Globus pallidus (tissue), 1 donor: ENCODE data around the gene DIDO1.
A peak's percentile ranks its signal among the peaks of the same experiment; 100 is the strongest.
"Not testable (repeated sequence)": the region's sequence is repeated elsewhere in the genome, so short reads cannot be mapped to it uniquely, and the experiment has no call there.

Source experiments
- DNase-seq: peaks from one replicate; pipeline ENCODE4 v3.0.0-alpha.2; 2015; ENCODE audit warnings: low spot score

DIDO1 gene

DNA sequence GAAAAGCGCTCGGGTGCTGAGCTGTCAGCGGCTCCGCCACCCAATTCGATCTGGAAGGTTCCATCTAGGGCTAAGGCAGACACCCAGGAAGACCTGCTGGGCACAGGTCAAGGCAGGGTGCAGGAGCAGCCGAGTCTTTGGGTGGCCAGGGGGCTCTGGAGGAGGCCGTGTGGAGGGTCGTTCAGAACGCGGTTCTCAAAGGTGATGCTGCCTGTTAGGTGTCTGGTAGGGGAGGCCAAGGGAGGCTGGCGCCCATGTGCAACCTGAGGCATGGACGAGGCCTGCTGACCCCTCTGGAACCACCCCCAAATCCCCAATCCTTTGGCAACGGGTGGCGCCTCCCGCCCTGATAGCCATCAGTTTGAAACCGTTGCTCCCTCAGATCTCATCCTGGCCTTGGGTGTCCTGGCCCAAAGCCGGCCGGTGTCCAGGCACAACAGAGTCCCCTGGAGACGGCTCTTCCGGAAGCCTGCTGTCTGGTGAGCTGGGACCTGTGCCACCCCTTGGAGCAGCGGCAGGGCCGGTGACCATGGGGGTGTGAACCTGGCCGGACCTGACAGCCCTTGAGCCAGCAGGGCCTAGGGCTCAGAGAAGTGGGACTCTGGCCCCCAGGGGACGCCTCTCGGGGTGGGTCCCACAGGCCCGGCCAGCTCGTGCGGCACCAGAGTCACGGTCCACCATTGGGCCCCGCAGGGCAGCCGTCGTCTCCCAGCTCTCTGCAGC is 36.7 kb upstream of the DIDO1 start:
- no peak for DNase-seq

DNA sequence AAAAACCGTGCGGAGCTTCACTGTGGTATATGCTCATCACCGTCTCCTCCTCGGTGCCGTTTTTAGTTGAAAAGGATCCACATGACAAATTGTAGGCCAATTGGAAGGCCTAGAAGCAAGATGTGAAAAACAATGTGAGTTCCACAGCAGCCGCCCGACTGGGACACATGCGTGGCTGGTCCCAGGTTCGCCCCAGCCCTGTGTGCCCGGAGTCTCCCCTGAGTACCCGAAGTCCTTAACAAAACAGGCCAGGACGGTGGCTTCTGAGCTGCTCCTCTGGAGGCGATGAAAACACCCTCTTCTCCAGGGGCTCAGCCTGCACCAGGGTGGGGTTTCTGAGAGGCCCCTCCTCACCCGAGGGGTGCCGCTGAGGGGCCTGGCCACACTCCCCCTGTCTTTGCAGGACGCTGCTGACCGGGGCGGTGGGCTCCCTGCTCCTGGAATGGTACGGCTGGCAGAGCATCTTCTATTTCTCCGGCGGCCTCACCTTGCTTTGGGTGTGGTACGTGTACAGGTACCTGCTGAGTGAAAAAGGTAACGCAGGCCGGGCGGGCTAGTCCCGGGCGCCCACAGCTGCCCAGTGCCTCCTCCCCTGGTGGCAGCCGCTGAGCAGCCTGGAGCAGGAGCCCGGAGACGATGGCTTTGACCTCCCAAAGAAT is 36.0 kb upstream of the DIDO1 start:
- DNase-seq: no peak

DNA sequence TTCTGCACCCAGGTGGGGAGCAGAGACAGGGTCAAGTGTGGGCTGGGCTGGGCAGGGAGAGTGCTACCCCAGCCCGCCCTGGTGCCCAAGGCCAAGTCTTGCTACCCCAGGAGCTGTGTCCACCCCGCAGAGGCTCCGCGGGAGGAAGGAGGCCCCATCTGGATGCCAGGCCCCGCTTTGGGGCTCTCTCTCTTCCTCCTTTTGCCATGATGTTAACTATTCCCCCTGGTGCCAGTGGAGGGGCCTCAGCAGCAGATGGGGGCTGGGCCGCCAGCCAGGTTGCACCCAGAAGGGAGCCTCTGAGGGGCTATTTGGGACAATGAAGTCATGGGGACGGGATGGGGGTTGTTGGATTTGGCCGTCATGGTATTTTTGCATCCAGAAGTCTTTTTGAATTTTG is 35.5 kb upstream of the DIDO1 start:
- no peak for DNase-seq

DNA sequence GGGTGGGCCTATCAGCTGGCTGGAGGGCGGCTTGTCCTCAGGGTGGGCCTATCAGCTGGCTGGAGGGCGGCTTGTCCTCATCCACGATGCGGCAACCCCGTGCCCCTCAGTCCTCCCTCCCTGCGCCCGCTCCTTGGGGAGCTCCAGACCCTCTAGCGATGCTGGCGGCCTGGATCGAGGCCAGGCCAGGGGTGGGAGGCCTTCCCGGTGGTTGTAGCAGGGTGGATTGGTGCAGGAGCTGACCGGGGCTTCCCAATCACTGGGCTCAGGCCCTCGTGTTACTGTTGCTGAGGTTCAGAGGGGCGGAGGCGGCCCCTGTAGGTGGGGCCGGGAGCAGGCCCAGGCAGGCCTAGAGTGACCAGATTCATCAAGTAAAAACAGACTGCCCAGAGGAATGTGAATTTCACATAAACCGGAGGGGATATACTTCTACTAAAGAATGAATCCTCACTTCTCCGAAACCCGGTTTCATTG is 35.0 kb upstream of the DIDO1 start:
- DNase-seq: no peak

DNA sequence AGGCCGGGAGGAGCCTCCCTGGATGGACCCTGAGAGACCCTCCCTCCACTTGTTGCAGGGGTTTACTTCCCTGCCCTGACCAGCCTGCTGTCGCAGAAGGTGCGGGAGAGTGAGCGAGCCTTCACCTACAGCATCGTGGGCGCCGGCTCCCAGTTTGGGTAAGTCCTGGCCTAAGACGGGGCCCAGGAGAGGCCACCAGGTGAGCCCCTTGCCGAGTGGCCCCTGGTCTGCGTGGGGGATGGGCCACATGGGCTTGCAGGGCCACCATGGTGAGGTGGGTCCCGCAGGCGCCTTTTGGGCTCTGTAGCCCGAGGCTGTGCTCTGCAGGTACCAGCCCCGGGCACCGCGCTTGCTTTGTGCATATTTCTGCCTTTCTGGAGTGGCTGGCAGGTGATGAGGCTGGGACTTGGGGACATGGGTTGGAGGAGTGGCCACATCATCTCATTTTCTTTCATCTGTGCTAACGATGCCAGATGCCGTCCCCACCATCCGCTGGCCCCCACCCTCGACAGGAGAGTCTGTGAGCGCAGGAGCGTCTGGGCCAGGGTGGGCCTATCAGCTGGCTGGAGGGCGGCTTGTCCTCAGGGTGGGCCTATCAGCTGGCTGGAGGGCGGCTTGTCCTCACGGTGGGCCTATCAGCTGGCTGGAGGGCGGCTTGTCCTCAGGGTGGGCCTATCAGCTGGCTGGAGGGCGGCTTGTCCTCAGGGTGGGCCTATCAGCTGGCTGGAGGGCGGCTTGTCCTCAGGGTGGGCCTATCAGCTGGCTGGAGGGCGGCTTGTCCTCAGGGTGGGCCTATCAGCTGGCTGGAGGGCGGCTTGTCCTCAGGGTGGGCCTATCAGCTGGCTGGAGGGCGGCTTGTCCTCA is 34.4 kb upstream of the DIDO1 start:
- not testable (repeated sequence) for DNase-seq

DNA sequence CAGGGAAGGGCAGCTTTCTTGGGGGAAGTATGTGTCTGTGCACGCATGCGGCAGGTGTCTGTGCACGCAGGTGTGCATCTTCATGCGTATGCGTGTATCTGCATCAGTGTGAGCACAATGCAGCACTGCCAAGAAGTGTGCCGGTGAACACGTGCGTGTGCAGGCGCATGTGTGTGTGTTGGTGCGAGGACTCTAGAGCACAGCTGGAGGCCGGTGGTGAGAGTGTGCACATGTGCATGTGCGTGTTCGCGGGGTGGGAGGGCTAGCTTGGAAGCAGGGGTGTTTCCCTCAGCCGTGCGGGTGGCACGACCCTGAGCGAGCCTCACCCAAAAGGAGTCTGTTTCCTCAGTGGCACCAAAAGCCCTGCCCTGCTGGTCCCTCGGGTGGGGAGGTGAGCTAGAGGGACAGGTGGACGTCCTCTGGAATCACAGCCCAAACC is 33.7 kb upstream of the DIDO1 start:
- DNase-seq: no peak

DNA sequence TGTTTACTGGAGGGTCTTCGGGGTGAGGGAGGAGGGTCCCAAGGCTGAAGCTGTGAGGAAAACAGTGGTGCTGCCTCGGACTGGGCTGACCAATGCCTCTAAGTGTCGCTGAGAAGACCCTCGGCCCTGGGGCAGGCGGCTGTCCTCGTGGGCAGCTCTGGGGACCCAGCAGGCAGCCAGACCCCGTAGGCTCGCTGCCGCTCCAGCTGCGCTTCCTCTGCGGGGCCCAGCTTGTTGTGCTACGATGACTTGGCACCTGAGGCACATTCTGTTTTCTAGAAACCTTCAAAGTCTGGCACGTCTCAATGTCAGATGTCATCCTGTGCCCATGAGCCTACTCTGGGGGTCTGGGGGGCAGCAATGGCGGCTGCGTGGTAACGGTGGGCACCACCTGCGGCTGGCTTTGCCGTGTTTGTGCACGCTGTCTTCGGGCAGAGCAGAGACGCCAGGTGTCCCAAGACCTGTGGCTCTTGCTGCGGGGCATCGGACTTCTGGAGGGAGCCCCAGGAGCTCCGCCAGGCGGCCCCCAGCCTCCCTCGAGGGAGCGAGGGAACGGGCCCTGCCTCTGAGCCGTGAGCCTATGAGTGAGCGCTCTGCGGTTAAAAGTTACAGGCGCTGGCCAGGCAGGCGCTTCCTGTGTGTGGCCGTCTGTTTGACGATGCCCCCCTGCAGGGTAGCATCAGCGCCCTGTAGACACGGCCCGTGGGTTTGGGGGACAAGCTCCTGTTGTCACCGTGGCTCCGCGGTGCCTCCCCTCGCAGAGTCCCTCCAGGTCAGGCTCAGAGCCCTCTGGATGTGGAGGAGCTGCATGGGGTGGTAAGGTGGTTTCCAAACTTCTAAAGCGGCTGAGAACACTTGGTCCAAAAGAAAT is 33.0 kb upstream of the DIDO1 start:
- no peak for DNase-seq

DNA sequence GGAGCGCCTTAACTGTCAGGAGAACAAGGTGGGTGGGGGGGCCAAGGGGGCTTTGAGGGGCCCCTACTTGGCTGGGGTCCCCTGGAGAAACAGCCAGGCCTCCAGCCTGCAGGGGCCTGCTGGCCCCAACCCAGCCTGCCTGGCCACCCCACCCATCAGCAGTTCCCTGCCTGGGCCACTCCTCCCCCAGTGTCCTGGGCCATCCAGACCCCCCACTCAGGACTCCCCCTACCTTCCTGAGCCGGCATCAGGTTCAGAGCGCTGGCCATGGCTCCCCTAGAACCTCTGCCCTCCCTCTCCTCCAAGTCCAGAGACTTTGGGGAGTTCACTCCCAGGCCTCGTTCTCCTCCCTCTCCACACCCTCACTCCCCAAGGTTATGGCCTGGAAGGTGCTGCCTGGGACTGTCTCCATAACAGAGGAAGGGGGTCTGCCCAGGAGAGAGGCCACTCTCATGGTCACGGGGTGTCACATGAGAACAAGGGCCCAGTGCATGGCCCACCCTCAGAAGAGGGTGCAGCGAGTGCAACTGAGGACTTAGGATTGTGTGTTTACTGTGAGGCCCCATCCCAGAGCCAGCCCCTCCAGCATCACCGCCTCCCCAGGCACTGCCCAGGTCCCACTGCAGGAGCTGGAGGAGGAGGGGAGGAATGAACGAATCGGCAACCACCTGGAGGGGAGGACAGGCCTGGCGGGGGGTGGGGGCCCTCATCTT is 32.2 kb upstream of the DIDO1 start:
- DNase-seq: no peak

DNA sequence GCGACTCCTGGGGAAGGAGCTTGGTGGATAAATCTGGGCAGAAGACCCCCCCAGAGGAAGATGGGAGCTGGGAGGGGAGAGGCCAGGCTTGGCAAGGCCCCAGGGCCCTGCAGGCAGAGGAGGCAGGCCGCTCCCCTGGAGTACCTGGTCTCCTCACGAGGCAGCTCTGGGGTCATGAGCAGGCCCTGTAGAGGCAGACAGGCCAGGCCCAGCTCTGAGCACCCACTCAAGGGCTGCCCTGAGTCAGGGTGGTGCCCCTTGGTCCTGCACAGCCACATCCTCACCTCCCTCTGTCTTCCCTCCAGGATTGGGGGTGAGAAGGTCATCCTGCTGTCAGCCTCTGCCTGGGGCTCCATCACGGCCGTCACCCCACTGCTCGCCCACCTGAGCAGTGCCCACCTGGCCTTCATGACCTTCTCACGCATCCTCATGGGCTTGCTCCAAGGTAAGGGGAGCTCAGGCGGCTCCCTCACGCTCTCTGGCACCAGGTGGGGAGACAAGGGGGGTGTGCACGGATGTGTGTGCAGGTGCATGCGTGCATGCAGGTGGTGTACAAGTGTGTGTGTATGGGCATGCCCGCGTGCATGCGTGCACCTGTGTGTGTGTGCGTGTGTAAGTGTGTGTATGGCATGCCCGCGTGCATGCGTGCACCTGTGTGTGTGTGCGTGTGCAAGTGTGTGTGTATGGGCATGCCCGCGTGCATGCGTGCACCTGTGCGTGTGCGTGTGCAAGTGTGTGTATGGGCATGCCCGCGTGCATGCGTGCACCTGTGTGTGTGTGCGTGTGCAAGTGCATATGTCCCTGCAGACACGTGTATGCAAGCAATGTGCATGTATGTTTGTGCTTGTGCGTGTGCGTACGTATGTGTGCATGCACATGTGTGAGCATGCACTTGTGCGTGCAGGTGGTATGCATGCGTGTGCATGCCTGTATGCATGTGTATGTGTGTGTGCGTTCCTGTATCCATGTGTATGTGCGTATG is 31.1 kb upstream of the DIDO1 start:
- no peak for DNase-seq

DNA sequence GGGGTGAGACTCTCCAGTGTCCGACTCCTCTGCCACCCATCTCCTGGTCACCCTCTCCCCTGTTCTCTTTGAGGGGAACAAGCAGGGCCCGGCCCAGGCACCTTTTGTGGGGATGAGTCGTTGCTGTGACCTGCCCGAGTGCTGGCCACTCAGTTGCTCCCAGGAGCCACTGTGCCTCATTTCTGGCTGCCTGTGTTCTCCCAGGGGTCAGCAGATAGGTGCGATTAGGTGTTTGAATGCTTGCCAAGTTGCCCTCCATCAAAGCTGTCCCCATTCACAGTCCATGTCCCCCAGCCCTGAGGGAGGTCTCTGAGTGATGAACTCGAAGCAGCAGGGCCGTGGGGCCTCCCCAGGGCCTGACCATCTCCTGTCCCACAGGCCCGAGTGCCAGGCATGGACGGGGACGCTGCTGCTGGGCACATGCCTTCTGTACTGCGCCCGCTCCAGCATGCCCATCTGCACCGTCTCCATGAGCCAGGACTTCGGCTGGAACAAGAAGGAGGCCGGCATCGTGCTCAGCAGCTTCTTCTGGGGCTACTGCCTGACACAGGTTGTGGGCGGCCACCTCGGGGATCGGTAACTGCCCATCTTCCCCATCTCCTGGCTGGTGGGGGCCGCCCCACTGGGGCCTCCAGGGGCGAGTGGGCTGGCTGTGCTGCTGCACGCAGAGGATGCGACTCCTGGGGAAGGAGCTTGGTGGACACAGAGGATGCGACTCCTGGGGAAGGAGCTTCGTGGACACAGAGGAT is 30.3 kb upstream of the DIDO1 start:
- no peak for DNase-seq

DNA sequence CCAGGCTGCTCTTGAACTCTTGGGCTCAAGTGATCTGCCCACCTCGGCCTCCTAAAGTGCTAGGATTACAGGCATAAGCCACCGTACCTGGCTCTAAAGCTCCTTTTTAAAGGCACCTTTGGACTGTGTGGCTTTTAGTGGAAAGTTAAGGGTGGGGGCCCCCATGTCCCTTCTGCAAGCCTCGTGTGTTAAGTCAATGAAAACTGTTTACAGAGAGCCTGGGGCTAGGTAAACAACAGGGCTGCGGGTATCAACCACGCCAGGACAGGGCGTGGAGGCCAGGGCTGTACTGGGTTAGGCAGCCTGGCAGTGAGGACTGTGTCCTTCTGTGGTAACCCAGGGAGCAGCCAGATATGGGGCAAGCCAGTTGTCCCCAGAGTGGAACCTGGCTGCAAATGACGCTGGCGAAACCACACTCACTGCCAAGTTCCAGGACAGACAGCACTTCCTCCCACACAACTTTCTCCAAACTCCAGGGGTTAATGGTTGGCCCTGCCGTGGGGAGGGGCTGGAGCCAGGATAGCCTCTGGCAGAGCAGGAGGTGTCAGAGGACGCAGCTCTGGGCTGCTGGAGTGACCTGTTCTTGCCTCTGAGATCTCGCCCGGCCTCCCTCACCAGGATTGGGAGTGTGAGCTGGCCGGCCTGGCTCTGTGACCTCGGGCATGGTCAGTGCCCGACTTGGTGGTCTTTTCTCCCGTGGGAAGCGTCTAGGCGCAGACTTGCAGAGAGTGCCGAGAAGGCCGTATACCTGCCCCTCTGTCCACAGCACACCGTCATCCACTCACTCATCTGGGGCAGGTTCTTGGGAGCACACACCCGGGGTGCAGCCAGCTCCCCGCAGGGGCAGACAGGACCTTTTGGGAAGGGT is 29.4 kb upstream of the DIDO1 start:
- no peak for DNase-seq

DNA sequence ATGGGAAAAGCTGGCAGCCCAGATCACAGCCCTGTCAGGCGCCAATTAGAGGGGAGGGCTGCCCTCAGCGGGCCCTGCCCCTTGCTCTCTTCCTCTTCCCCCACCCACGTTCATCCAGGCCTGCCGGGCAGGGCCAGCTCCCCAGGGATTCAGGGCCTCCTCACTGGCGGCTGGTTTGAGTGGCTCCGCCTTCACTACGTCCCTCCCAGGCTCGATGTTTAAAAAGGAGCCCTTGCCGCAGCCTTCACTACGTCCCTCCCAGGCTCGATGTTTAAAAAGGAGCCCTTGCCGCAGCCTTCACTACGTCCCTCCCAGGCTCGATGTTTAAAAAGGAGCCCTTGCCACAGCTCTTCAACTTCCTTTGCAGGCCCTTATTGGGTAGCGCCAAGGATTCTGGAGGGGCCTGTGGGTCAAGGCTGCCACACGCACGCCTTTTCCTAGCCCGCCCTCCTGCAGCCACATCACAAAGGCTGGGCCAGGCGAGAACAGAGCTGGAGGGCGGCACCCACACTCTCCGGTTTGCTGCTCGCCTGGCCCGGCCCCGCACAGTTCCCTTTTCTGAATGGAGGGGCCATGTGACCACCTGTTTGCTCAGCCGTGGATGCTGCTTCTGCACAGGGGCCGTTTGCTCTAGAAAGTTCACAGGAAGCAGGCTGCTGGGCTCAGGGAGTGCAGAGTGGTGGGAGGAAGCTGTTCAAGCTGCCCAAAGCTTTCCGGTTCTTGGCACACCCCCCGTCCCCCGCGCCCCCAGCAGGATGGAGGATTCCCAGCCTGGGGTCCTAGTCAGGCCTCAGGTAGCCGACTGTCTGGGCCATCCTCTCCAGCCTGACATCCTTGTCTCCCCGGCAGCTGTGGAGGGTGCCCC is 27.8 kb upstream of the DIDO1 start:
- peak; percentile 59 for DNase-seq

DNA sequence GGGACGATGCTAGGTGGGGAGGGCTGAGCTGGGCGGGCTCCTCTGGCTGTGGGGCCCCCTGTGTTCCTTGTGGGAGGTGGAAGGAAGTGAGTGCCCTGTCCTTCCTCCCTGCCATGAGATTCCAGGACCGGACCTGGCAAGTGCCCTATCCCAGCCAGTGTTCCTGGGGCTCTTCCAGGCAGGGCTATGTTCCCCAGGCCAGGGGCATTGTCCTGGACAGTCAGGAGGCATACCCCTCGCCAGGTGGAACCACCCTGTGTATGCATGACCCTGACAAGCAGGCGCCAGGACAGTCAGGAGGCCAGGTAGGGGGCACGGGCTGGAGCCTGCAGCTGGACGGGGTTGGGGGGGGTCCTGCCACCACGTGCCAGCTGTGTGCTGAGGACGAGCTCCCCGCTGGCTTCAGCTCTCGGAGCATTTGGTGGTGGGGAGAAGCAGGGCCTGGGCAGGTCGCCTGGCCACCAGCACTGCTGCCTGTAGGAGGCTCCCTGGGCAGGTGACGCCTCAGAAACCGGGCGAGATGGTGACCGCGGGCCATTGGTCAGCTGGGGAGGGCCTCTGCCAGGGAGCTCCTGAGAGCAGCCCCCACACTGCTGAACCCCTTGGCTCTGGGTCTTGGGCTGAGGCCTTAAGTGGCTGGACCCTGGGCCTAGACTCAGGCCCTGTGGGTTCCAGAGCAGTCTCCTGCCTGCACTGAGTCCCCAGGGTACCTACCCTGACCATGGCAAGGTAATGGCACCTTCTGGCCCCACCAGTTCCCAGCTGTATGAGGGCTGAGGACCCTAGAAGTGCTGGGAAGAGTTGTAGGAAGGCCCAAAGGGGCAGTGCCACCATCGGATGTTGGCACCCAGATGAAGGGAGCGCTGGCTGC is 26.9 kb upstream of the DIDO1 start:
- no peak for DNase-seq

DNA sequence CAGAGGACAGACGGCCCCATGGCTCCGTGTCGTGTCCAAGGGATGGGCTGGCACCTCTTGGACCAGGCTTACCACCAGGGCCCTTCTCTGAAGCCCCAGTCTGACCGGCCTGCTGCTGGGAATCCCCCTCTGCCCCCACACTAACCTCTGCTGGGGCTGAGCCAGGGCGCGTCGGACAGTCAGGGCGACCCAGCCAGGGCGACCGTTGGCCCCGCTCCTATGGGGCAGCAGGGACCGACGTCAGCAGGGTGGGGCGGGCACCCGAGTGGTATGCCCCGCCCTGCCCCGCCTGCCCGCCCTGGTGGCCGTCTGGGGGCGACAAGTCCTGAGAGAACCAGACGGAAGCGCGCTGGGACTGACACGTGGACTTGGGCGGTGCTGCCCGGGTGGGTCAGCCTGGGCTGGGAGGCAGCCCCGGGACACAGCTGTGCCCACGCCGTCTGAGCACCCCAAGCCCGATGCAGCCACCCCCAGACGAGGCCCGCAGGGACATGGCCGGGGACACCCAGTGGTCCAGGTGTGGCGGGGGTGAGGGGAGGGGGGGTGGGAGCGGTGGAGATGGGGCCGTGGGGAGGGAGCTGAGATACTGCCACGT is 26.2 kb upstream of the DIDO1 start, which contains the start of gene SLC17A9:
TSS of gene SLC17A9 (plus strand) at position 337 of the 595 bp plus-strand sequence. CDS start at position 459, 122 bp downstream.
- no peak for DNase-seq

DNA sequence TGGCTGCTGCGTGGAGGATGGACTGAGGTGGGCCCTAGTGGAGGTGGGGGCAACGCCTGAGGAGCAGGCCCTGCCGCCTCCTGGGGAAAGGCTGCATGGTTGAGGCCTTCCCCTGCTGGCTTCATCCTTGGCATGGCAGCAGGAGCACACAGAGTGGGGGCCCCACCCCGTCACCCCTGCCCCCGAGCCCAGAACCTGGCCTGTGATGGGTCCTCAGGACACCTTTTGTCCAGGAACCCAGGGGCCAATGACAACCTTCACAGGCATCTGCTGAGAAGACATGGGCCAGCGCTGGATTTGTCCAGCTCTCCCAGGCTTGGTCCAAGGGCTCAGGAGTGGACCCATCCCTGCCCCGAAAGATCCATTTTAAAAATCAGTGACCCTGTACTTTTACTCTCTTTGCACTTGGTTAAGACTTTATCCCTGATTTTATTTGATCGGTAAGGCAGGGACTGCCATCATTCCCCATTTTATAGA is 25.6 kb upstream of the DIDO1 start:
- DNase-seq: no peak
